Measurements from ENCODE around the gene RBM26.

RBM26 gene

DNA sequence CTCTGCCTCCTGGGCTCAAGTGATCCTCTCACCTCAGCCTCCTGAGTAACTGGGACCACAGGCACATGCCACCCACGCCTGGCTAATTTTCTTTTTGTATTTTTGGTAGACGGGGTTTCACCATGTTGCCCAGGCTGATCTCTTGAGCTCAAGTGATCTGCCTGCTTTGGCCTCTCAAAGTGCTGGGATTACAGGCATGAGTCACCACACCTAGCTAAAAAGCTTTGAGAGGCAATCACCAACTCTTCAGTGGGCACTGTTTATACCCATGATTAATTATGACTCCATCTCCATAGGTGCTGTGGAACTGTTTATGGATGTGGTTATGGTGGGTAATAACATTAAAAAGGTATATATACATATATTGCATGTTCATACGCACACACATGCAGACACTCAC is 7.5 kb upstream of the RBM26 start:
- H3K4me3 ChIP-seq (ENCODE audit: low read depth, low read length), result no peak overlapping the region
- TF ChIP-seq, protein P1, sequence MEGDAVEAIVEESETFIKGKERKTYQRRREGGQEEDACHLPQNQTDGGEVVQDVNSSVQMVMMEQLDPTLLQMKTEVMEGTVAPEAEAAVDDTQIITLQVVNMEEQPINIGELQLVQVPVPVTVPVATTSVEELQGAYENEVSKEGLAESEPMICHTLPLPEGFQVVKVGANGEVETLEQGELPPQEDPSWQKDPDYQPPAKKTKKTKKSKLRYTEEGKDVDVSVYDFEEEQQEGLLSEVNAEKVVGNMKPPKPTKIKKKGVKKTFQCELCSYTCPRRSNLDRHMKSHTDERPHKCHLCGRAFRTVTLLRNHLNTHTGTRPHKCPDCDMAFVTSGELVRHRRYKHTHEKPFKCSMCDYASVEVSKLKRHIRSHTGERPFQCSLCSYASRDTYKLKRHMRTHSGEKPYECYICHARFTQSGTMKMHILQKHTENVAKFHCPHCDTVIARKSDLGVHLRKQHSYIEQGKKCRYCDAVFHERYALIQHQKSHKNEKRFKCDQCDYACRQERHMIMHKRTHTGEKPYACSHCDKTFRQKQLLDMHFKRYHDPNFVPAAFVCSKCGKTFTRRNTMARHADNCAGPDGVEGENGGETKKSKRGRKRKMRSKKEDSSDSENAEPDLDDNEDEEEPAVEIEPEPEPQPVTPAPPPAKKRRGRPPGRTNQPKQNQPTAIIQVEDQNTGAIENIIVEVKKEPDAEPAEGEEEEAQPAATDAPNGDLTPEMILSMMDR (IDR thresholded peaks at IDR 0.05; ENCODE audit: insufficient read depth, low read length, missing control alignments), result no peak
- no peak for DNase-seq (ENCODE audit: low read depth, low spot score)
- ChIA-PET CTCF (interaction anchor here (1.2 to 6.7 kb wide), 2 partner anchors 10 to 127 kb away, joined by 5 to 45 read pairs; no protein-coding TSS in a partner anchor), POLR2A (no interaction called here)

DNA sequence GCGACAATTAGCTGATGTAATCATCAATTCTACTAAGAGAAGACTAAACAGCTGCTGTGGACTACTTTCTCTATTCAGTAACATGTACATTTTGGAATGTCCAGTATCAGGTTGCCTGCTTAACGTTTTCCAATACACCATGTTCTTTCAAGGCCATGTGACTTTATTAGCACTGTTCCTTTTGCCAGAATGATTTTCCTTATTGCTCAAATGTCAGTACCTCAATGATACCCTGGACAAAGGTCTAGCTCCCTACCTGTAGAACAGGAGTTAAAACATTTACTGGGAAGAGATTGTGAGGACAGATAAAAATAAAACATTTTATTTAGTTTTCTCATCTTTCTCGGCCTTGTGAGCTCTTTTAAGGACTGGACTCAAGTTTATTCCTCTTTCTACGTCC is 3.8 kb upstream of the RBM26 start:
- TF ChIP-seq, protein P1 (IDR thresholded peaks at IDR 0.05; ENCODE audit: insufficient read depth, low read length, missing control alignments), result no peak
- DNase-seq (ENCODE audit: low read depth, low spot score), result no peak
- CTCF ChIA-PET, result interaction anchor here (6.7 kb wide), 1 partner anchor 14 kb away, joined by 45 read pairs; no protein-coding TSS in a partner anchor
- POLR2A ChIA-PET, result no interaction called here
- H3K4me3 ChIP-seq (ENCODE audit: low read depth, low read length), result no peak overlapping the region

DNA sequence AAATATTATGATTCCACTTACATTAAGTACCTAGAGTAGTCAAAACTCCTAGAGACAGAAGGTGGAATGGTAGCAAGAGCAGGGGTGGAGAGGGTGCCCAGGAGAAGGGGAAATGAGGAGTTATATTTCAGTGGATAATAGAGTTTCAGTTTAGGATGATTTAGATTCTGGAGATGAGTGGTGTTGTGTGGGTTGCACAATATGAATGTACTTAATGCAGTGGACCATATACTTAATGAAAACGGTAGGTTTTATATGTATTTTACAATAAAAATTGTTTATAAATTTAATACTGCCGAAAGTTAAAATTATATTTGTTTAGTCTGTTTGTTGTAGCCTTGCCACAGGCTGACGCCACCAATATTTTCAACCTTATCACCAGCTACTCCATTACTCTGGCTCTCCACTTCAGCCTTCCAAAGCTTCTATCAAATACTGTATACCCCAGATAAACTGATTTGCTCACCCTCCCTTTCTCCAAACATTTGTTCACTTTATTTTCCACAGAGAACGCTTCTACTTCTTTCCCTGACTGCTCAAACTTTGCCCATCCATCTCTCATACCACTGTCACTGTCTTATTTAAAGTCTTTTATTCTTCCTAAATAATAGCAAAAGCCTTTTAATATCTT is 1.4 kb upstream of the RBM26 start:
- DNase-seq (ENCODE audit: low read depth, low spot score), result no peak
- ChIA-PET CTCF (interaction anchor here (2.2 to 3.2 kb wide), 3 partner anchors 13 to 16 kb away, joined by 6 to 20 read pairs (median 13); no protein-coding TSS in a partner anchor), POLR2A (no interaction called here)
- no peak overlapping the region for H3K4me3 ChIP-seq (ENCODE audit: low read depth, low read length)
- TF ChIP-seq, protein P1 (IDR thresholded peaks at IDR 0.05; ENCODE audit: insufficient read depth, low read length, missing control alignments), result no peak

DNA sequence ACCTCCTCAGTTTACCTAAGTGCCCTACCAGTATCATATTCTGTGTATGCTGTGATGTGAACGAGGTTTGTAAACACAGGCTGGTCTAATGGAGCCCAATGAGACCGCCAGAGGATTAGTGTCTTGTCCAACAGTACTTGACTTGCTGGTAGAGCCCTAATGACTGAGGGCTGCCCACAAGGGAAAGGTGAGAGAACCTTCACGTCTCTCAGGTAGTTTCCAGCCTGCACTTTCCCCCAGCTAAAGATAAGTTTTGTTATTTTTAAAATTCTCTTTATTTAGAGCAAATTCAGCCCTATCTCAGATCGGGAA is 498 bp upstream of the RBM26 start:
- ChIA-PET CTCF (interaction anchor here (1.3 to 3.2 kb wide), 6 partner anchors 13 to 135 kb away, joined by 3 to 20 read pairs (median 8); no protein-coding TSS in a partner anchor), POLR2A (interaction anchor here (0.8 kb wide), 1 partner anchor 79 kb away, joined by 3 read pairs; no protein-coding TSS in a partner anchor)
- TF ChIP-seq, protein P1 (IDR thresholded peaks at IDR 0.05; ENCODE audit: insufficient read depth, low read length, missing control alignments), result no peak
- H3K4me3 ChIP-seq (ENCODE audit: low read depth, low read length), result peak overlapping the region; percentile 94
- no peak for DNase-seq (ENCODE audit: low read depth, low spot score)

DNA sequence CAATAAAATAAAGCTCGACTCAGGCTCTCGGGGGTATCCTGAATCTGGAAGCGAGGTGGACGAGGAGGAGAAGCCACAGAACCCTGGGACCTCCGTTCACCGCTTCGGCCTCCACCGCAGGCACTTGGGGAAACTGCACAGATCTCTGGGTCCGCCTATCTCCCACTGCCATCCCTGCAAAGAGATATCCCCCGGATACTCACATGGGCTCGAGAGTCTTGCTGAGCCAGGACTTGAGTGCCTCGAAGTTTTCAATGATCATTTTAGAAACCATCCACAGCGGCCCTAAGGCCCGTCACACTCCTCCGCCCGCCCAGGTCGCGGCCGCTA is 589 bp downstream of the RBM26 start:
- H3K4me3 ChIP-seq (ENCODE audit: low read depth, low read length), result peak overlapping the region; percentile 94
- ChIA-PET POLR2A (interaction anchor here (0.8 kb wide), 1 partner anchor 19 kb away, joined by 3 read pairs; no protein-coding TSS in a partner anchor), CTCF (interaction anchor here (1.1 to 3.2 kb wide), 5 partner anchors 15 to 137 kb away, joined by 3 to 20 read pairs (median 9); no protein-coding TSS in a partner anchor)
- TF ChIP-seq, protein P1 (IDR thresholded peaks at IDR 0.05; ENCODE audit: insufficient read depth, low read length, missing control alignments), result no peak
- DNase-seq (ENCODE audit: low read depth, low spot score), result no peak

DNA sequence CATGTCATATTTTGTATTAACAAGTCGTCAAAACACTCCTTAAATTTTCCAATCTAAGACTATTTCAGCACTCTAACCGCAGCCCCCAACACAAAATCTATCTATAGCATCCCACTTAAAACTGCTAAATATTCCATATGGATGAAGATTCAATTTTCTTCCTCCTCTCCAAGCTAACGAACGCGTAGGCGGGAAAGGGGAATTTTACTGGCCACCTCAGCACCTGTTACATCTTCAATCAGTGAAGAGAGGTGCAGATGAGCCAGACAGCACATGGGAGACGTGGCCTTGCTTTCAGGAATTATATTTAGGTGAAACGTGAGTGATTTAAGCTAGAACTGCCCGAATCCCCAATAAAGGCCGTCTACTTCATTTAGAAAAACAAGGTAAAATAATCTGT is 1.1 kb downstream of the RBM26 start:
- DNase-seq (ENCODE audit: low read depth, low spot score), result no peak
- ChIA-PET POLR2A (no interaction called here), CTCF (interaction anchor here (1.1 to 3.2 kb wide), 4 partner anchors 15 to 138 kb away, joined by 3 to 20 read pairs (median 11); no protein-coding TSS in a partner anchor)

More for the DNA sequence above, 1.1 kb downstream of the RBM26 start:
- TF ChIP-seq, protein P1 (IDR thresholded peaks at IDR 0.05; ENCODE audit: insufficient read depth, low read length, missing control alignments), result no peak
- H3K4me3 ChIP-seq (ENCODE audit: low read depth, low read length), result peak overlapping the region; percentile 94

All from AG04449 (cell line).